HEK293T (cell line): ENCODE data around the gene ATP8A1.
A peak's percentile ranks its signal among the peaks of the same experiment; 100 is the strongest.

Source experiments
- CTCF ChIA-PET: fragments of 350-600 bp; formaldehyde crosslinking; extraction: SDS; loops from one replicate; lab custom pipeline; 2021; ENCODE audit warnings: antibody characterized with exemption, inconsistent platforms; lab: Yijun Ruan, JAX
- POLR2A ChIA-PET: fragments of 350-600 bp; formaldehyde crosslinking; extraction: SDS; loops from one replicate; lab custom pipeline; 2020; ENCODE audit warnings: antibody characterized with exemption, inconsistent platforms; lab: Yijun Ruan, JAX
- DNase-seq: peaks from one replicate; pipeline ENCODE4 v3.0.0; 2012; ENCODE audit warnings: mixed read lengths; ENCODE audit errors: extremely low spot score
- ARNT ChIP-seq: fragments of 450-650 bp; IDR thresholded peaks from 2 replicates; pipeline ENCODE4 v1.6.1; 2017; ENCODE audit warnings: mild to moderate bottlenecking
- BHLHE40 ChIP-seq: fragments of 450-650 bp; IDR thresholded peaks from 2 replicates; pipeline ENCODE4 v1.6.1; 2016; ENCODE audit warnings: mild to moderate bottlenecking, moderate library complexity, borderline replicate concordance
- CTBP1 ChIP-seq: fragments of 450-650 bp; IDR thresholded peaks from 2 replicates; pipeline ENCODE4 v1.6.1; 2016; ENCODE audit warnings: borderline replicate concordance
- ELF4 ChIP-seq: fragments of 450-650 bp; IDR thresholded peaks from 2 replicates; pipeline ENCODE4 v1.6.1; 2017; ENCODE audit warnings: antibody characterized with exemption
- FOXA1 ChIP-seq: fragments of 450-650 bp; IDR thresholded peaks from 2 replicates; pipeline ENCODE4 v1.6.1; 2016; ENCODE audit warnings: mild to moderate bottlenecking
- FOXK2 ChIP-seq: fragments of 450-650 bp; IDR thresholded peaks from 2 replicates; pipeline ENCODE4 v1.6.1; 2016; ENCODE audit warnings: mild to moderate bottlenecking
- FOXM1 ChIP-seq: fragments of 450-650 bp; IDR thresholded peaks from 2 replicates; pipeline ENCODE4 v1.6.1; 2017; ENCODE audit warnings: mild to moderate bottlenecking, borderline replicate concordance
- HDGF ChIP-seq: fragments of 450-650 bp; IDR thresholded peaks from 2 replicates; pipeline ENCODE4 v1.6.1; 2017; ENCODE audit warnings: antibody characterized with exemption, borderline replicate concordance
- L3MBTL2 ChIP-seq: fragments of 450-650 bp; conservative IDR thresholded peaks from 2 replicates; pipeline ENCODE4 v1.6.1; 2016; ENCODE audit warnings: mild to moderate bottlenecking
- LEF1 ChIP-seq: fragments of 450-650 bp; IDR thresholded peaks from 2 replicates; pipeline ENCODE4 v1.6.1; 2017; ENCODE audit warnings: mild to moderate bottlenecking, borderline replicate concordance
- NFRKB ChIP-seq: fragments of 450-650 bp; IDR thresholded peaks from 2 replicates; pipeline ENCODE4 v1.6.1; 2016; ENCODE audit warnings: mild to moderate bottlenecking, moderate library complexity
- PKNOX1 ChIP-seq: fragments of 450-650 bp; IDR thresholded peaks from 2 replicates; pipeline ENCODE4 v1.6.1; 2016
- SP1 ChIP-seq: fragments of 450-650 bp; IDR thresholded peaks from 2 replicates; pipeline ENCODE4 v1.6.1; 2017
- SUZ12 ChIP-seq: fragments of 450-650 bp; IDR thresholded peaks from 2 replicates; pipeline ENCODE4 v1.6.1; 2016; ENCODE audit warnings: mild to moderate bottlenecking
- TARDBP ChIP-seq: fragments of 450-650 bp; IDR thresholded peaks from 2 replicates; pipeline ENCODE4 v1.6.1; 2016
- ZNF384 ChIP-seq: fragments of 450-650 bp; IDR thresholded peaks from 2 replicates; pipeline ENCODE4 v1.6.1; 2016

Gene ATP8A1

DNA sequence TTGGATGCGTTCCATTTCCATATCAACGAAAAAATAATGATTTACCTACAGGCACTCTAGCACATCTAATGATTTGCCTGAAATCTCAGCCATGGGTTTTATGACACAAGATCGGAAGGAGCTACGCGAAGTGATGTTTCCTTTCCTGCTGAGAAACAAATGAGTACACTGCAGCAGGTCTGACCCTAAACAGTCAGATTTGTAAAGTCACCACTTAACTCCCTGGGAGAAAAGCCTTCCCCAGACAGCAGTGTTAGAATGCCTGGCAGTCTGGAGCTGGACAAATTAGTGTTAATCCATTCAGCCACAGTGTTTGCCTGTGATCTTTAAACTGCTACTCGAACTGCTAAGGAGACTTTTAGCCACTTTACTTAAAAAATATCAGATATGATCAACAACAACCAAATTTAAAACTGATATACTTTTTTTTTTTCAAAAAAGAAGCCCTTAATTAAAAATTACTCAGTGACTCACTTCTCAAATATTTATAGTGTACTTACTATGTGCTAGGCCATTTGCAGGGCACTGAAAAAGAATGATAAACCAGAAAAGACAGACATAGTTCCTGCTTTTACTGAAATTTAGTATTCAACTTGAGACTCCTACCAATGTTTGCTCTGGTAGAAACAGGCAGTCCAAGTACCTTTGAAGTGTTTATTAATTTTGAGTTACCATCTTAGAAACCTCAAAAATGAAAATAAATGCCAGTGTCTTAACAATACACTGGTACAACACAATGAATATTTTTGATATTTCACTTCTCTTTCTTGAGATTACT, 155.1 kb downstream of the ATP8A1 start:
- CTCF ChIA-PET: no interaction called here
- DNase-seq: peak; percentile 22
- POLR2A ChIA-PET: no interaction called here
- TF ChIP-seq PKNOX1: no peak

GRCh38 chr4:42498040-42498439, 158.9 kb downstream of the ATP8A1 start:
- no peak for TF ChIP-seq PKNOX1
- CTCF ChIA-PET: no interaction called here
- no peak for DNase-seq
- POLR2A ChIA-PET: no interaction called here

GRCh38 chr4:42497142-42497910, 159.6 kb downstream of the ATP8A1 start:
- ChIA-PET POLR2A (no interaction called here), CTCF (no interaction called here)
- no peak for DNase-seq
- no peak for TF ChIP-seq CTBP1
- no peak for TF ChIP-seq TARDBP
- TF ChIP-seq ELF4: no peak
- TF ChIP-seq FOXA1: no peak

- ChIA-PET POLR2A (no interaction called here), CTCF (no interaction called here)
- DNase-seq: no peak
- TF ChIP-seq ELF4 (no peak), NFRKB (no peak), CTBP1 (no peak), TARDBP (no peak), SUZ12 (no peak), FOXA1 (no peak), FOXK2 (no peak), ZNF384 (no peak), BHLHE40 (no peak), L3MBTL2 (no peak), ARNT (no peak), SP1 (no peak), FOXM1 (no peak), HDGF (no peak), PKNOX1 (no peak), LEF1 (no peak)
Measured at GRCh38 chr4:42492962-42493361, 163.9 kb downstream of the ATP8A1 start.

- ChIA-PET POLR2A (no interaction called here), CTCF (no interaction called here)
- no peak for DNase-seq
- TF ChIP-seq L3MBTL2: no peak
Measured at GRCh38 chr4:42490015-42490414, 166.9 kb downstream of the ATP8A1 start.

GRCh38 chr4:42489095-42489494, 167.8 kb downstream of the ATP8A1 start:
- POLR2A ChIA-PET: no interaction called here
- CTCF ChIA-PET: no interaction called here
- no peak for TF ChIP-seq FOXK2
- no peak for TF ChIP-seq TARDBP
- TF ChIP-seq ELF4: no peak
- TF ChIP-seq ZNF384: no peak
- no peak for TF ChIP-seq SP1
- TF ChIP-seq L3MBTL2: no peak
- no peak for TF ChIP-seq HDGF
- no peak for TF ChIP-seq NFRKB
- no peak for TF ChIP-seq SUZ12
- no peak for TF ChIP-seq FOXA1
- no peak for TF ChIP-seq CTBP1
- no peak for TF ChIP-seq PKNOX1
- TF ChIP-seq BHLHE40: no peak

GRCh38 chr4:42488554-42488953, 168.4 kb downstream of the ATP8A1 start:
- CTCF ChIA-PET: no interaction called here

More at GRCh38 chr4:42489095-42489494, 167.8 kb downstream of the ATP8A1 start:
- DNase-seq: no peak

More at GRCh38 chr4:42488554-42488953, 168.4 kb downstream of the ATP8A1 start:
- no peak for DNase-seq
- TF ChIP-seq ELF4: no peak
- no peak for TF ChIP-seq FOXK2
- TF ChIP-seq HDGF: no peak
- no peak for TF ChIP-seq PKNOX1
- POLR2A ChIA-PET: no interaction called here
